Stomach (tissue), 4 donors: ENCODE data around the gene FHOD1.

Experiments
- CTCF ChIP-seq, 7 experiments: fragments of 450-650 bp in 4 of 7; fragments of 200-600 bp in 3 of 7; sonication (generic) in 3 of 7; IDR thresholded peaks; one replicate each; pipeline ENCODE4 v1.5.1; 2016 to 2019; ENCODE audit warnings: antibody characterized with exemption in 7 of 7, control low read depth in 2 of 7, mild to moderate bottlenecking in 1 of 7
- POLR2A ChIP-seq, 4 donors: fragments of 450-650 bp; IDR thresholded peaks; one replicate each; pipeline ENCODE4 v1.6.1; 2016; ENCODE audit warnings: antibody characterized with exemption in 4 of 4, control low read depth in 2 of 4, mild to moderate bottlenecking in 1 of 4, moderate library complexity in 1 of 4
- POLR2AphosphoS5 ChIP-seq, 3 donors: sonication (generic); formaldehyde crosslinking; IDR thresholded peaks; one replicate each; pipeline ENCODE4 v1.6.1; 2016; ENCODE audit warnings: antibody characterized with exemption in 3 of 3

- TF ChIP-seq POLR2A (IDR thresholded peaks at IDR 0.05) (no peak), CTCF (IDR thresholded peaks at IDR 0.05) (no peak), POLR2AphosphoS5 (IDR thresholded peaks at IDR 0.05) (no peak)
These were observed 67.7 kb downstream of the FHOD1 start for GRCh38 chr16:67179421-67180080.
